ENCODE measurements around the gene PTPRC.

Gene PTPRC

DNA sequence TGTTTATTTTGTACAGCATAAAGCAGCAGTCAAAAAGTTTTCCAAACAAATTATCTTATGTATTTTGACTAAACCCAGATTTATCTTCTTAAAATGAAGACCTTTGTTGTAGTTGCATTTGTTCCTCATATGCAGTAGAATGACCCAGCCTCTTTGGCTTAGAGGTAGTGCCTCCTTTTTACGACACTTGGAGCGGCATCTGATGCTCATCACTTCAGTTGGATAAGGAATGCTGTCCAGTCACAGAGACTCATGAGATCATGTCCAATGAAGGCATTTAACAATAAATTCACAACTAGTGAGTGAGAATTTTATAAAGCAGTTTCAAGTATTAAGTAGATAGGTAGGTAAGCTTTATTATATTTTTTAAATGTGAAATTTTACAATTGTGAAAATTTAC is 35.2 kb downstream of the PTPRC start:
- DNase-seq (ENCODE audit: low read depth) = no peak

DNA sequence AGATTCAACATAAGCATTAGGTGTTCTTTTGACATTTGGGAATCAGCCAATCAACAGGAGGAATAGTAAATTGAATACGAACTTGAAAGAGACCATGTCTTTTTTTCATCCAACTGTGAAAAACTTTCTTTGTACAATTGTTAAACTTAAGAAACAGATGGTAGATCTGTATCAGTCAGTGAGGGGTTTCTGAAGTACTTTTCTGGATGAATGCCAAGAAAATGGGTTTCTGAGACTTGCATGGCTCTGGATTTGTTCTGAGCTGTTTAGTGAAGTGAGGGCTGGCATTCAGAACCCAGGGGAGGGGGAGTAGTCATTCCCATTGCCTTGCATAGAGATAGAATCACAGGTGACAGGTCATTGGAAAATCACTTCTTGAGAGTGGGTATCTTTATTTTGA is 37.4 kb downstream of the PTPRC start:
- DNase-seq (ENCODE audit: low read depth) = no peak

DNA sequence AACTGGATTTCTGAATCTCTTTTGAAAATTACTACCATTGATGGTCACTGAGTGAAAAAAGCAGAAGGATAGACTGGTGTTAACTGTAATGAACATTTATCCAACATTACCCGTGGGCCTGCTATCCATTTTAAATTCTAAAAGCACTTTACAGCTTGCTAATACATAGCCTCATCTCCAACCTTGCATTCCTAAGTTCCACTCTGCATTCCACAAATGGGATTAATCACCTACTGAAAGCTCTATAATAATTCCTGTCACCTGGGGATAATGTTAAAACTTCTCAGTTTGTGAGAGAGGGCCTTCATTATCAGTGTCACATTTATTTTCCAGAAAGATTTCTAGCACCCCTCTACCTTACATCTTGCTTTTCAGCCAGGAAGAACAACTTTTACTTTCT is 38.2 kb downstream of the PTPRC start:
- DNase-seq (ENCODE audit: low read depth) = peak; percentile 31

DNA sequence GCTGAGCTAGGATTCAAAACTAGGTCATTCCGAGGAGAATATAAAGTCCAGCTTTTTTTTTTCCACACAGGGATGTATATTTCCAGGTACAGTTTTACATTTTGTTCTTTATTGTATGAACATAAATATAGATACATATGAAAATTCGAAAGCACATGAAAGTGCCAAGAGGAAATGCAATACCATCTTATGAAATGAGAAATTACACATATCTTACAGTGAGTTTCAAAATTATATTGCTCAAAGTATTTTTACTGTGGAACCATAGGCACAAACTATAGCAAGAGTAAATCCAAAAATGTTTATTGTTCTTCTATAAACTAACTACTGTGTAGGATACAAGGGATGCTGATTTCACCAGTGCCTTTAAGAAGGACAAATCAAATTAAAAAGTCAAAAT is 39.0 kb downstream of the PTPRC start:
- no peak for DNase-seq (ENCODE audit: low read depth)

DNA sequence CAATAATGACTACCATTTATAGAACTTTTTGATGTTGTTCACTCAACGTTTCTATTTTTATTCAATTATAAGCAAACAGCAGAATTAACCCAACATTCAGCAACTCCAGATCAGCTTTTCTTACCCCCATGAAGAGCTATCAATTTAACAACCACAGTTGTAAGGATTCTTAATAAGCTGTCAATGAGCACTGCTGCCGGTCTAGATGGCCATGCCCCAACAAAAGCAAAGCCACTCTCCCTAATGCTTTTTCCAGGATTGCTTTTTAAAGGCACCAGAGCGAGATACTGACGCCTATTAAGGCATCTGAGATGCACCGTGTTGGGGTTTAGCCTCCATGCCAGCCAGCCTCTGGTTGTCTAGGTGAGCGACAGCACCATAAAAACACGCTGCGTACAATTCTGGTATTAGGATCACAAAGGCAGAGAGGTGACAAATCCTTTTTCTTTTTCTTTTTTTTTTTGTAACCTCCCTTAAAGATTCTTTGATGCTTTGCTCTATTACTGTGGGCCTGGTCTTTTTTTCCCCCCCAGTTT is 39.5 kb downstream of the PTPRC start:
- no peak for DNase-seq (ENCODE audit: low read depth)

DNA sequence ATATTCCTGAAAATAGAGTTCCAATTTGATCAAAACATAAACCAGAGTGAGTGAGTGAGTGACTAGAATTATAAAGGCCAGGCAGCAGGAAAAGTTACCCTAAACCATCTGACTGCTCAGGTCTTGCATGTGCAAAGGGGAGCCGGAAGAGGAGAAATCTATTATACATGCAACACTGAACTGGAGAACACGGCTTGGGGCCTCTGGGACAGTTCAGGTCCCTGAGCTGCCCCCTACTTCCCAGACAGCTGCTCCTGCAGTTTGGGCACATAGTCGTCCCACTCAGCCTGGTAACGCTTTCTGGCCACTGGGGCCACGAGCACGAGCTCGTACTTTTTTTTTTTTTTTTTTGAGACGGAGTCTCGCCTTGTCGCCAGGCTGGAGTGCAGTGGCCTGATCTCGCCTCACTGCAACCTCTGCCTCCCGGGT is 40.1 kb downstream of the PTPRC start:
- no peak for DNase-seq (ENCODE audit: low read depth)

DNA sequence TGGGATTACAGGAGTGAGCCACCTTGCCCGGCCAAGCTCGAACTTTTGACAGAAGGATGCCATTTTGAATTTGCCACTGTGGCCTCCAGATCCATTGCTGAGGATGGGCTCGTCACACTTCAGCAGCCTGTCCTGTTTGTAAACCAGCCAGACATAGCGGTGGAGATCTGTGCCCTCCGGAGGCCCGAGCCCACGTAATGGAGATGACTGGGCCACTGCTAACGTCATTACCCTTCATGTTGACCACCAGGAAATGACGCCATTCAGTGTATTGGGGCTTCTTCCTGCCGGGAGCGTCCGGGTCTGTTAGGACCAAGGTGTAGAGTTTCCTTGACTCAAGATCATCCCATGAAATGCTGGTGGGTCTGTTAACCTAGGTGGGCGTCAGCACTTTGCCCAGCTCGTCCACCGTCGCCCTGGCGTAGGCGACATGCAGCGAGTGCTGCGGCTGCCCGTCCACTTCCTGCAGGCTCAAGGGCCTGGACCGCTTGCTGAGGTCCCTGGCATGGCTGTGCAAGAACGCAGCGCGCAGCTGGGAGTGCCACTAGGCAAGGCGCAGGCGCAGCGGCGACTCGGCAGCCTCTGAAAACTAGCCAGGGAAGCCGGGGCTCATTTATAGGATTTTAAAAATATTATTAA is 40.8 kb downstream of the PTPRC start:
- no peak for DNase-seq (ENCODE audit: low read depth)

DNA sequence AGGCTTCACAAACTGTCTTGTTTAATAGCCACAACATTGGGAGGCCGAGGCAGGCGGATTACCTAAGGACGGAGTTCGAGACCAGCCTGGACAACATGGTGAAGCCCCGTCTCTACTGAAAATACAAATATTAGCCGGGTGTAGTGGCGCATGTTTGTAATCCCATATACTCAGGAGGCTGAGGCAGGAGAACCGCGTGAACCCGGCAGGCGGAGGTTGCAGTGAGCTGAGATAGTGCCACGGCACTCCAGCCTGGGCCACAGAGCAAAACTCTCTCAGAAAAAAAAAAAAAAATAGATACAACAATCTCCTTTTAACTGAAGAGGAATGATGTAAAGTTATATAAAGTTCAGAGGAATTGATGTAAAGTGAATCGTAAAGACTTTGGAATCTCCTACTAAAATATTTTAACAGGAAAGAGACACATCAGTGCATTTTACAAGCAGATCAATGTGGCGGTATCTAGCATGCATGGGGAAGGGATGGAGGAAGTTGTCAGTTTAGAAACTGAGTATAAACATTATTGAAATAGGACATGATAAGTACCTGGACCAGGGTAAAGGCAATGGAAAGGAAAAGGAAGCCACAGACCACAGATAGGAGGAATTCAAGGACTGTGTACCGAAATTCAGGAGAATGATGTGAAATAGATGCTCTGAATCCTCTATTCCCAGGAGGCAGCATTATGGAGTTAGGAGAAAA is 41.5 kb downstream of the PTPRC start:
- DNase-seq (ENCODE audit: low read depth) = no peak

DNA sequence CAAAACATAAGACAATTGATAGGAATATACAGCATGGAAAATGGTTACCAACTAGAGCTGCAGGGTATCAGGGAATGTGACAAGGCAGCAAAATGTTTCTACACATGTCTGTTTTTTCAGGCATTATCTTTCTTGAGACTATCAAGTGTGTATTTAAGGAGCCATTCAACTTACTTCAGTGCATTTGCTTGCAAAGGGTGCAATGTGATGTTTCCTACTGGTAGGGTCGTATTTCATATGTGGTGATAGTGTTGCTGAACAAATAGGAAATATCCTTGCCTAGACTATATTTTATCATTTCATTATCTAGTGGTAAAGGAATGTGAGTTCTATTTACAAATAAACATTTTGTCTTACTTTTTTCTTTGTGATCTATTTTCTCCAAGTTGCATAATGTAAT is 42.4 kb downstream of the PTPRC start:
- peak; percentile 65 for DNase-seq (ENCODE audit: low read depth)

DNA sequence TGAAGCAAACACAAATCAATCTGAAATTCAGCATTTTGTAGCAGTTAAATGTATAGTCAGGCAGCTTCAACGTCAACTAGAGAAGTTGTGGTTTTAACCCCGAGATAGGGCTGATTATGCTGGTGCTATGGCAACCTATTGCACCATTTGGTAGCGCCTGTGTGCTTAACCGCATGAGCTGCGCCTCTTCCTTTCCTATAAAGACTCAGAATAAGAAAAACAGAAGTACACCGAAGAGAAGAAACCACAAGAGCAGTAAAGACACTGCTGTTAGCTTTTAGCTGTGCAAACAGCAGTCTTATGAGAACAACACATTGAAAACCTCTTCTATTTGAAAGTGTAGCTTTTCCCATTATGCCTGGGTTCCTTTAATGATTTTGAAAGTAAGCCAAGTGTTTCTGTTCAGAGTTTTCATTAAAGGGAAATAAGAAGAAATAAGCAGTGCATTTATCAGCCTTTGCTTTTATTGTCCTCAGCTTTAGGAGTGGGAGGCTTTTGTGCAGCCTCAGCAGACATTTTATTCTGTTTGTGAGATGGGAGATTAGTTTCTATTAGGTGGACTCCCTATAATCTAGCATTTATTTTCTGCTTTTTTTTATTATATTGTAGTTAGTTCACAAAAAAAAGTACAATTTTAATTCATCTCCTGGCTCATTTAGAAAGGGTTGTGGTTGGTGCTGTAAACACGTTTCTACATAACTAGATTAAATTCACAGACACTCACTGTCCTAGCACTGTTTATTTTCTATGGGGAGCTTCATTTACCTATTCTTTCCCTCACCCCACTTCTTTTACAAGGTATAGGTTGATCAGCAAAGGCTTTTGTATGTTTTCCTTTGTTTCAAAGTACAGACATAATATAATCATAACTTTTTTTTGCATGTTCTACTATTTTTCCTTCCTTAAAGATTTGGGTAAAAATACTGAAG is 43.3 kb downstream of the PTPRC start:
- DNase-seq (ENCODE audit: low read depth) = peak; percentile 98

DNA sequence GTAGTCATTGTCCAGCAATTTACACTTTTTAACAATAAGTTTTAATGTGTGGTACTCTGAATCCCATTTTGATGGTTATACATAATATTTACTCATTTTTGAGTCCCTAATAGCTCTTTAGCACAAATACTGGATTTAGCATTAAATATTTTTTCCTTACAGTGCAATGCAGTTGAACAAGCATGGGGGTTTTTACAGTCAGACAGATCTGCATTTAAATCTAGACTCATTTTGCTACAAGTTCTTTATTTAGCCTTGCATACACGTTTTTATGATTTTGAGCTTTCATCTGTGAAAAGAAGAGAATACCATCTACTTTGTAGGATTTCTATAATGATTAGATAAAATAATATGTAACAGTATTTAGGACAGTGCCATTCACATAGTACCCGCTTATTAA is 44.0 kb downstream of the PTPRC start:
- DNase-seq (ENCODE audit: low read depth) = no peak

DNA sequence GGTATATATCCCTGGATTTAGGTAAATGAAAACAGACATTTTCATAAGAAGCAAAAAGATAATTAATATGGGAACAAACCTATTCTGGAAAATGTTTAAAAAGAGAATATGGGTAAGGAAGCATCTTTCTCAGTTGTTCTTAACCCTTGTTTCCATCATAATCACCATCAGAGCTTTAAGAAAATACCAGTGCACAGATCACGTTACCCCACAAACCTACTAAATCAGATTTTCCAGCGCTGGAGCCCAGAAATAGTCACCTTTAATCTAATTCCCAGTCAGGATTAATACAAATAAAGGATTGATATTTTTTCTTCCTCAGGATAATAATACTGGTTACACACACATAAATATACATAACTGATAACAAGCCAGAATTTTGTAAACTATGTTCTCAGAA is 44.6 kb downstream of the PTPRC start:
- no peak for DNase-seq (ENCODE audit: low read depth)

DNA sequence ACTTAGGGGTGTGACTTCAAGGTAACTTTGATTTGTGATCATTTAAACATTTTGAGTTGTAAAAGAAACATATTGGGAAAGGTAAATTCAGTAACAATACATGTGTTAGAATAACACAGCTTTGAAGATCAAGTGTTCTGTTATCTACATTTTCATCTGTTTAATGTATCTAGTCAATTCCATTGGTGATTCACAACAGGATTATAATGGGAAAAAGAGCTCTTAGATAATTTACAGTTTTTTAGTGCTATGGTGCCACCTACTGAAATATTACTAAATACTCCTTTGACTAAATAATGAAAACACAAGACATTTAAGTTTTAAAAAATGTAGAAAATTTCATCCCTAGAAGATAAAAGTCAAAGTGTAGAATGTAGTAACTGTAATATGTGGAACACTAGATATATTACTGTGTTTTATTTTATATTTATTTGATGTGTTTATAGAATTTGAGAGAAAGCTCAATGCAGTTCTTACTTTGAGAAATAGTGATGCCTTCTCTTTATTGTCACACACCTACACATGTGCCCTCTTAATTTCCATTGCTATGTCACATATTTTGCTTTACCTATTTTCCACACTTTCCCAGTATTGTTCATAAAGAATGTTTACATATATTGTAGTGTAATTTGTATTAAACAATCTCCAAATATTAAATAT is 47.4 kb downstream of the PTPRC start:
- peak; percentile 63 for DNase-seq (ENCODE audit: low read depth)

DNA sequence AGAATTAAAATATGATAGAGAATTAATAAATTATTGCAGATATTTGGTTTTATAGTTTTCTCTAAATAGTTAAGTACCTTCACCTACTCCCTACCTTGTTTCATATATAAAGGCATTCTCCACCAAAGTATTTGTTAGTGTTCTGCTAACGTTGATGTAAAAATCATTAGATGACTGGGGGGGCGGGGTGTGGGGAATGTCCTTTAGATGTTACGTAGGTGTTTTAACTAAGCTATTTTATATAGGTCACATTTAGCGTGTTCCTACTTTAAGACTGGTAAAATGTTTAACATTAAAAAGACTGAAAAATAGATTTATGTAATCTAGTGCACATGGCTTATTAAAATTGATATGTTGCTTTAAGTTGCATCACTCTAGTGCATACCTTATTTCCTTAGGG is 48.6 kb downstream of the PTPRC start:
- no peak for DNase-seq (ENCODE audit: low read depth)

DNA sequence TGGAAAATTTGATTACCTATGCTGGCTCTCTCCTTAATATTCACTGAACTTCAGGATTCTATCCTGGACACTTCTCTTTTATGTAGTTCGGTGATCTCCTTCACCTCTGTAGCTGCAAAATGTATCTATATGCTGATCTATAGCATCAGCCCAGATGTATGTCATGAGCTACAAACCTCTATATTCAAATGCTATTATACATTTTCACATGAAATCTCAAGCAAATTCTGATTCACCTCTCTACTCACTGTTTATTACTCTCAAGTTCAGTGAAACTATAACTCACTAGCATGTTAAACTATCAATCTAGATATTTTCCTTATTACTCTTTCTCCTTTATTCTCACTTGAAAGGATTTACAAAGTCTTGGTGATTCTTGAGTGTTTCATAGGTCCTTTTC is 52.2 kb downstream of the PTPRC start:
- no peak for DNase-seq (ENCODE audit: low read depth)

DNA sequence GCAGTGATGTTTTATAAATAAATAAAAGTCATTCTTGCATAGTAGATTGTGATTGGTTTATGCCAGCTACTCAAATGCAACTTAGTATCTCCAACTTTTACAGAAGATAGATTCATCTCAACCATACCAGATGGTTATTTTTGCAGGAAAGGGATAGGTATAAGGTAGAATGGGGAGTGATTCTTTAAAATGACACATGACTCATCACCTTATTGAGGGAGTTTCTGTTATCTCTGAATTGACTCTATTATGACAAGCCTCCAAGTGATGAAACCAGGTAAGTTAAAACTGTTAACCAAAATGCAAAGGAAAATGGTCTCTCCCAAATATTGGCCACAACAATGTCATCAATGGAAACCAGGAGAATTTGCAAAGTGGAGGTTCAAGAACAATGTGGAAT is 54.5 kb downstream of the PTPRC start:
- no peak for DNase-seq (ENCODE audit: low read depth)

DNA sequence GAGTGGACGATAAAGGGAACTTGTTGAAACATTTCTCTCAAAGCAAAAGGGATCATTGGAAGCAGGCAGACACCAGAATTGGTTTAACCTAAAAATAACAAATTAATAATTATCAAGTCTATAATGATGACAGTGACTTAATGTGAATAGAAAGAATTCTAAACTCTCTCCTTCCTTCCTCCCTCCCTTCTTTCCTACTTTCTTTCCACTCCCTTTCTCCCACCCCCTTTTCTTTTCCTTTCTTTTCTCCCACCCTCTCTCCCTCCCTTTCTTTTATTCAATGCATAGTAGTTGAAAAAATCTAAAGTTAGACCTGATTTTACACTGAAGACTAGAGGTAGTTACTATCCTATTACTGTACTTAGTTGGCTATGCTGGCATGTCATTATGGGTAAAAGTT is 55.7 kb downstream of the PTPRC start:
- no peak for DNase-seq (ENCODE audit: low read depth)

DNA sequence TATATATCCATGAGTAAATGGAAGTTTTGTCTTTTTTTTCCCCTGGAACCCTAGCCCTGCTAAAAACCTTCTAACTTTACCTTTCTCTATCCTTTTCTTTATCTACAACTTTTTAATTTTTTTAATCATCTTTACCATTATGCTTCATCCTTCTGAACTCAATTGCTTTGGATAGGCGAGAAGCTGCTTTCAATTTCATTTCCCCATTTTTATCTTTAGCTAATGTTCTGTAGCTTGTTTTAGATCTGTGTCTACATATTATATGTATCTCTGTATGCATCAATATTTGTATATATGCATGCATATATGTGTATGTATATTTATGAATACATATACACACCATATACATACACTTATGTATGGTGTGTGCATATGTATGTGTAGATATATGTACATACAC is 57.4 kb downstream of the PTPRC start:
- DNase-seq (ENCODE audit: low read depth) = no peak

DNA sequence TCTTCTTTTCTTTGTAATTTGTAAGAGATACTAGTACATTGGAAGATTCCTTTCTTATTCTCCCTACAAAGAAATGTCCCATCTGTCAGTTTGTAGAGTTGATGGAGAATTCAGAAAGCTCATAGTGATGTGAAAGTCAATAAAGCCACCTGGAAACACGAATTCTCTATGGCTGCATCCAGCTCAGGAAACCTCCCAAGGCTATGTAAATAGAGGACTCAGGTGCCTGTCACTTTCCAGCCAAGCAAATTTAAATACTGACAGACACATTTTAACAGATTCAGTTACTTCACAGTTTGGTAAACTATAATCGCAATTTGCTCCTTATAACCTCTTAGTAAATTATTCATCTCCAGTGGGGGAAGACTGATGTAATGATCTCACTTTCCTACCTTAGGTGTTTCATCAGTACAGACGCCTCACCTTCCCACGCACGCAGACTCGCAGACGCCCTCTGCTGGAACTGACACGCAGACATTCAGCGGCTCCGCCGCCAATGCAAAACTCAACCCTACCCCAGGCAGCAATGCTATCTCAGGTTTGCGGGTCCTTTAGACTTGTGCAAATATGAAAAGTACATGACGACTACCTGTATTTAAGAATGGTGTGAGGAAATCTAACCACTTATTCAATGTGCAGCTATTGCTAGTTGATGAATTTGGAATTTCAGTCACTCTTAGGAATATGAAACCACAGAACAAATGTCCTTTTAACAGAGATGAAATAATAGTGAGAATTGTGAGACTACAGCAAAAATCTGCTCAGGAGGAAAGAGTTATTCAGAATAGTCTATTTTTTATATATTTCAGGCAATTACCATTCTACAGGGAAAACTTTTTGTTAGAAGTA is 60.6 kb downstream of the PTPRC start:
- peak; percentile 40 for DNase-seq (ENCODE audit: low read depth)

DNA sequence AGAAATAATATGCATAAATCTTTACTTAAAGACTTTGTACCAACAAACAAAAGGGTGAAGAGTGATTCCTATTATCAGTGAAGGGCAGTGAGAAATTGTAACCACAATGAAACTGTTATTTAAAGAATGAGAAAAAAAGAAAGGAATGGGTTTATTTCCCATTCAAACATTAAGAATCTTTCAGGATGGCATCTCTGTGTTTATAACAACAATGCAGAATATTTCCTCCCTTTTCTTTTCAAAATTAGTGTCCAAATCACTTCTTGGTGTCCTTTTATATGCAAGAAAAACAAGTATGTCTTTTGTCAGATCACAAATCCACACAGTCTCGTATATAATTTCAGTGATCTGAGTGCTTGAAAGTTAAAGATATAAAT is 61.2 kb downstream of the PTPRC start:
- no peak for DNase-seq (ENCODE audit: low read depth)

DNA sequence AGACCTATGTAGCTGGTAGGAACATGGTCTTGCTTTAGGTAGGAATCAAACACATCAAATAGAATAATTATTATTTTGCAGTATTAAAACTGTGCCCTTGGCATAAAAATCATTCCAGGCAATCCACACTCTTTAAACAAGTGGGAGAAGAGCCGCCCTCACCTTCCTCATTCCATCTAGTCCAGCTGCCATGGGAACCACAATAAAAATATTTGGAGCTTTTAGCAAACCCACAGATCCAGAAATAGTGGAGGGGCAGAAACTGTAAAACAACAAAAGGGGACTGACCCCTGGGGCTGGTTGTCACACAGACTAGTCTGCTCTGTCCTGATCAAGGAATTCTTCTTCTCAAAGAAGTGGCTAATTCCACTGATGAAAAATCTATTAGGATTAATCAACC is 61.6 kb downstream of the PTPRC start:
- DNase-seq (ENCODE audit: low read depth) = no peak

Data from amniotic epithelial cell (primary cell).